Measurements from ENCODE around the gene CHCHD5.
"Not testable (repeated sequence)": the region's sequence is repeated elsewhere in the genome, so short reads cannot be mapped to it uniquely, and the experiment has no call there.

CHCHD5 gene

GRCh38 chr2:112588611-112589045 is 4.2 kb downstream of the CHCHD5 start:
- DNase-seq (ENCODE audit: low read depth), result no peak

DNA sequence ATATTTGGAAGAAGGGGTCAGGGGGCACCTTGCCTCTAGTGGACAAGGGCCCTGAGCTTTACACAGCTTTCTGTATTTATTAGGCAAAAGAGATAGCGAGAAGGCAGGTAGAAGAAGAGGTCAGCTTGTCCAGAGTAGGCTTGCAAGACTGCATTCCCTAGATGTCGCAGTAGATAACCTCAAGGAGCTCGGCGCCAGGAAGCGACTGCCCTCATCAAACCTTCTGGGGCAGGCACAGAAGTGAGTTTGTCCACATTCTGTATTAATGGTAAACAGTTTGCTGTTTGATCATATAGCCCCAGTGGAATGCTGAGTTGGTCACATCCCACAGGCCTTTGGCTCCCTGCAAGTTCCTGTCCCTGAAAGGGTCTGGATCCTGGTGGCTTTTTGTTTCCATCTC is 7.0 kb downstream of the CHCHD5 start:
- DNase-seq (ENCODE audit: low read depth), result no peak

GRCh38 chr2:112593736-112594135 is 9.3 kb downstream of the CHCHD5 start:
- DNase-seq (ENCODE audit: low read depth), result no peak

GRCh38 chr2:112597537-112598322 is 13.3 kb downstream of the CHCHD5 start:
- DNase-seq (ENCODE audit: low read depth), result no peak

GRCh38 chr2:112600634-112601033 is 16.2 kb downstream of the CHCHD5 start:
- DNase-seq (ENCODE audit: low read depth), result no peak

DNA sequence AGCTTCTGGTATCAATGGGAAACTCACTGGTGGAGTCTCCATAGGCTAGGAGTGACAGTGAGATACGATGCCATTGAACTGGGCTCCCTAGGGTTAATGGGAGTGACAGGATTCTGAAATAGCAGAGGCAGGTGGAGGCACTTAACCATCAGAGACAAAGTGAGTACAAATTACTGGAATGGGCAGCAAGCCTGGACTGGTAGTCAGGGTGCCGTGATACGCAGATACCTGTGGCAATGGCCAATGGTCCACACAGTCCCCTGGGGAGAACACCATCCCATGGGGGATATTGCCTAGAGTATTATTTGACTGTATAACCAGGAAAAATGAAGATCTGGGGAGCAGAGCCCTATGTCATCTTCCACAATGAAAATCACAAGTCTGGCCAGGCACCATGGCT is 17.3 kb downstream of the CHCHD5 start:
- no peak for DNase-seq (ENCODE audit: low read depth)

GRCh38 chr2:112602917-112603316 is 18.5 kb downstream of the CHCHD5 start:
- DNase-seq (ENCODE audit: low read depth), result no peak

- no peak for DNase-seq (ENCODE audit: low read depth)
Observed at GRCh38 chr2:112603731-112604130, 19.3 kb downstream of the CHCHD5 start.

- no peak for DNase-seq (ENCODE audit: low read depth)
Observed at GRCh38 chr2:112604952-112605351, 20.5 kb downstream of the CHCHD5 start.

GRCh38 chr2:112605926-112606325 is 21.5 kb downstream of the CHCHD5 start:
- no peak for DNase-seq (ENCODE audit: low read depth)

DNA sequence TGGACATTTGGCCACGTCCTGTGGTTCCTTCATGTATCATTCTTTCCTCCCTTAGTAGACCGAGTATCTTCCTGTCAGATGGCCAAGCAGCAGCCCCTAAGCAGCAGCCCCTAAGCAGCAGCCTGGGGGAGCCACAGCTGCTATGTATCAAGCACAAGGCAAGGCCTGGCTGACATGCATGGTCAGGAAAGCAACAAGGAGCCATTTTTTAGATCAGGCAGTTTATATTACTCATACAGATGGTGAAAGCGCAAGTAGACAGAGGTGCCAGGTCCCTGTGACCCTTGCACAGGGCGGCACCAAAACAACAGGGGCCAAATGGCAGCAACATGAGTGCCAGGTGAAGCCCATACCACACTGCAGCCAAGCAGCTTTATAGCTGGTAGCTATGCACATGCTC is 22.1 kb downstream of the CHCHD5 start:
- DNase-seq (ENCODE audit: low read depth), result no peak

GRCh38 chr2:112607680-112608438 is 23.4 kb downstream of the CHCHD5 start:
- no peak for DNase-seq (ENCODE audit: low read depth)

DNA sequence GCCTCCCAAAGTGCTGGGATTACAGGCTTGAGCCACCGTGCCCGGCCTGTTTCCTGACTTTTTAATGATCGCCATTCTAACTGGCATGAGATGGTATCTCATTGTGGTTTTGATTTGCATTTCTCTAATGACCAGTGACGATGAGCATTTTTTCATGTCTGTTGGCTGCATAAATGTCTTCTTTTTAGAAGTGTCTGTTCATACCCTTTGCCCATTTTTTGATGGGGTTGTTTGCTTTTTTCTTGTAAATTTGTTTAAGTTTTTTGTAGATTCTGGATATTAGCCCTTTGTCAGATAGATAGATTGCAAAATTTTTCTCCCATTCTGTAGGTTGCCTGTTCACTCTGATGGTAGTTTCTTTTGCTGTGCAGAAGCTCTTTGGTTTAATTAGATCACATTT is 24.9 kb downstream of the CHCHD5 start:
- DNase-seq (ENCODE audit: low read depth), result not testable (repeated sequence)

- DNase-seq (ENCODE audit: low read depth), result not testable (repeated sequence)
Observed at GRCh38 chr2:112612283-112612682, 27.9 kb downstream of the CHCHD5 start.

DNA sequence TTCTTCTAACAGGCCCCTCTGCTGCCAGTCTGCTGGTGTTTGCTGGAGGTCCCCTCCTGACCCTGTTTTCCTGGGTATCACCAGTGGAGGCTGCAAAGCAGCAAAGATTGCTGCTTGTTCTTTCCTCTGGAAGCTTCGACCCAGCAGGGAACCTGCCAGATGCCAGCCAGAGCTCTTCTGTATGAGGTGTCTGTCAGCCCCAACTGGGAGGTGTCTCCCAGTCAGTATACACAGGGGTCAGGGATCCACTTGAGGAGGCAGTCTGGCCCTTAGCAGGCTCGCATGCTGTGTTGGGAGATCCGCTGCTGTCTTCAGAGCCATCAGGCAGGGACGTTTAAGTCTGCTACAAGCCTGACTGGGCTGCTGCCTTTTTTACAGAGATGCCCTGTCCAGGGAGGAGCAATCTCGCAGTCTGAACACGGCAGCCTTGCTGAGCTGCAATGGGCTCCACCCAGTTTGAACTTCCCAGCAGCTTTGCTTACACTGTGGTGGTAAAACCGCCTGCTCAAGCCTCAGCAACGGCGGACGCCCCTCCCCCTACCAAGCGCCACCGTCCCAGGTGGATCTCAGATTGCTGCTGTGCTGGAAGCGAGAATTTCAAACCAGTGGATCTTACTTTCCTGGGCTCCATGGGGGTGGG is 29.9 kb downstream of the CHCHD5 start:
- no peak for DNase-seq (ENCODE audit: low read depth)

DNA sequence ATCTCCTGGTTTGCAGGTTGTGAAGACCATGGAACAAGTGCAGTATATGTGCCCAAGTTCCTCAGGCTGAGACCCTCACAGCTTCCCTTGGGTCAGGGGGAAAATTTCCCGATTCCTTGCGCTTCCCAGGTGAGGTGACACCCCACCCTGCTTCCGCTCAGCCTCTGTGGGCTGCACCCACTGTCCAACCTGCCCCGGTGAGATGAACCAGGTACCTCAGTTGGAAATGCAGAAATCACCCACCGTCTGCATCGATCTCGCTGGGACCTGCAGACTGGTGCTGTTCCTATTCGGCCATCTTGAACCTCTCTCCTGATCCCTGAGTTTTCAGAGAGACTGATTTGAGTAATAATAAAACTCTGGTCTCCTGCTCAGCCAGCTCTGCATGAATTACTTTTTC is 30.6 kb downstream of the CHCHD5 start:
- DNase-seq (ENCODE audit: low read depth), result no peak

- not testable (repeated sequence) for DNase-seq (ENCODE audit: low read depth)
Observed at GRCh38 chr2:112615798-112616197, 31.4 kb downstream of the CHCHD5 start.

GRCh38 chr2:112618383-112618782 is 34.0 kb downstream of the CHCHD5 start:
- no peak for DNase-seq (ENCODE audit: low read depth)

DNA sequence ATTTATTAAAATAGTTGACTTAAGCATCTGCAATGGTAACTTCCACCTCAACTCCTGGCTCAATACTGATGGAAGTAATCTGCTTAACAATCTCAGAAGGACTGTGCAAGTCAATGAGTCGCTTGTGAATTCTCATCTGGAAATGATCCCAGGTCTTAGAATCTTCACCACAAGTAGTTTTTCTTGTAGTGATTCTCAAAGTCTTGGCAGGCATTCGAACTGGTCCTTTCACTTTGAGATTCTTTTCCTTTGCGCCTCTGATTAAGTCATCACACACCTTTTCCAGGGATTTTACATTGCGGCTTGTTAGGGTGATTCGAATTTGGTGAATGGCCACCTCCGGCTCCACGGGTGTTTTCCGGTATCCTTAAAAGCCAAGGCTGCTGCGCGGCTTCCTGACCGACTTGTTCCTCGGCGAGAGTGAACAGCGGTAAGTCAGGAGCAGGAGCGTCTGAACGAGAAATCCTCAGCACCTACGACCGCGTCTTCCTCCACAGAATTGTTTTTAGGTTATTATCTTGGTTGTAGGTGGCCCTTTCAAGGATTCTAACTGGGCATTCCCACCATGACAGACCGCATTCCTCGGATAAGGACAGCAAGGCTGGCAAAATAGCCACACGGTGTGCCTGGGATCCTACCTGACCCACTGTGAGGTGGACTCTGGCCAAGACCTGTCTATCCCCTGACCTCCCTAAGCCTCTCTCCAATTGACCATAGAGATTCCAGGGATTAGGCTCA is 37.5 kb downstream of the CHCHD5 start:
- peak; percentile 86 for DNase-seq (ENCODE audit: low read depth)

- DNase-seq (ENCODE audit: low read depth), result peak; percentile 96
Observed at GRCh38 chr2:112622528-112622849, 38.1 kb downstream of the CHCHD5 start.

GRCh38 chr2:112623913-112624777 is 39.7 kb downstream of the CHCHD5 start:
- DNase-seq (ENCODE audit: low read depth), result peak; percentile 84

Data from iris pigment epithelial cell (primary cell).